ENCODE measurements around the gene RASSF8.

GRCh38 chr12:26069796-26070195, 111.3 kb downstream of the RASSF8 start:
- TF ChIP-seq POLR2A (IDR thresholded peaks at IDR 0.05), result no peak
- no peak for TF ChIP-seq CTCF (IDR thresholded peaks at IDR 0.05)

Measured in esophagus squamous epithelium (tissue), 4 donors.